Left renal pelvis (tissue), 4 donors: ENCODE data around the gene HAND1. TPM values are rescaled to one million over a fixed set of nuclear protein-coding genes. Genes with fewer than 3 reads are reported as not detected.

Experiments
- DNase-seq, 4 donors: peaks; one replicate each; pipeline ENCODE4 v3.0.0-alpha.2; 2013; ENCODE audit warnings: low read depth in 4 of 4, low spot score in 3 of 4
- polyA plus RNA-seq, 4 donors: library from polyadenylated mRNA; unstranded; fragments of 120-200 nt; gene quantifications; one replicate each; pipeline ENCODE4 v1.2.1, GENCODE V29; 2013; ENCODE audit not compliant: insufficient read length in 4 of 4

Gene HAND1
- polyA plus RNA-seq, 4 donors = 0.08 to 0.13 TPM; not detected in 2

DNA sequence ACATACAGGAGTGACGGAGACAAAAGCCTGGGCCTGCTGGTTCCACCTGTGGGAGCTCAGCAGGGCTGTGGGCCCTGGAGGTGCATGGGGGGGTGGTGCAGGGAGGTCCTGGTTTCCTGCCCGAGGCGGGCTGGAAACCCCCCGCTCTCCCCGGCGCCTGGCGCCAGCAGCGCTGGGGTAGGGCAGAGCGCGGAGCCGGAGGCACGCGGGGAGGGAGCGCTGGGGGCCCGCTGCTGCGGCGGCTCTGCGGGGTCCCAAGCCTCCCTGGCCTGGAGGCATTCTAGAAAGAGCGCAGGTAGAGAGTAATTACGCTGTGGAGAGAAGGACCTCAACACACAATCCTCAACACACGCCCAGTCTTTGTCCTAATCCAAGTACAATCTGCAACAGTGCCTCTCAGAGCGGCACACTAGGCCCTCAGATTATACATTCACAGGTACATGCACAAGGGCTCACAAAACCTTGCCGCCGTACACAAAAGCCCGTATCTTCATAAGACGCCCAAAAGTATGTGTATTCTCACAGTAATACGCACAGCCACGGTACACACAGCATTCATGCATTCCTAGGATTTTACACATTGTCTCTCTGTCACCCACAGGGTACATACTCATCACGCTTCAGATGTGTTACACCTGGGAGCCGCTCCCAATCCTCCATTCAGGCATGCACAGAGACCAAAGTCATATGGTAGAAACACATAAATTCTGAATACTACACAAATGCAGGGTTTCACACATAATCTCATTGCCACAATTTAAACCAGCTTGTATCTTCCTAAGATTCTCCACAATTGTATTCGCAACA is 2.1 kb upstream of the HAND1 start:
- no peak for DNase-seq

DNA sequence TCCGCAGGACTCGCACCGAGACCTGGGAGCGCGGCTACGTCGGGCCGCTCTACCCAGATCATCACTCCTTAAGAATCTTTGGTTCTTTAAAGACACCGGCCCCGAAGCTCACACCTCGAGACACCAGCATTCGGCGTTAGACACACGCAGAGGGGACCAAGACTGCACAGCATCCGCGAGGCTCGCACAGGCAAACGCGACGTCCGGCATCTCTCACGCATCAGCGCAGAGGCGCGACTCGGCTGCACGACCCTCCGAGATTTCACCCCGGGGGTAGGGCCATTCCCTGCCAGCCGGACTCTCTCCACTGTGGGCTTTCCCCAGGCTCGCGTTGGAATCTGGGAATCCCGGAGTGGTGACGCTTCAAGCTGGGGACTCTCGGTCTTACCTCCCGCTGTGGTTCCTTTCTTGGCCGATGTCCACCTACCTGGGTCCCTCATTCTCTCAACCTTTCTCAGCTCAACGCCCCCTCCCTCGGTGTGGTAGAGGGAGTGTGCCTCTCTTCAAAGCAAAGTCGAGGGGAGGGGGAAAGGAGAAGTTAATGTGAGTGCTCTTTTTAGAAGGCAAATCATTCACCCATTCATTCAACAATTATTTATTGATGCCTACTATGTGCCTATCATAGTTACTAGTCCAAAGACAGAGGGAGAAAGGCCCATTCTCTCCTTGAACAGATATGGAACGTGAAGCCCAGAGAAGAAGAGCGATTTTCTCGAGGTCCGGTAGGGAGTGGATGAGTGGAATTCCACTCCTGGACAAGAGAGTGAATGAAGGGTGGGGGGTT is 1.3 kb upstream of the HAND1 start:
- DNase-seq = no peak

DNA sequence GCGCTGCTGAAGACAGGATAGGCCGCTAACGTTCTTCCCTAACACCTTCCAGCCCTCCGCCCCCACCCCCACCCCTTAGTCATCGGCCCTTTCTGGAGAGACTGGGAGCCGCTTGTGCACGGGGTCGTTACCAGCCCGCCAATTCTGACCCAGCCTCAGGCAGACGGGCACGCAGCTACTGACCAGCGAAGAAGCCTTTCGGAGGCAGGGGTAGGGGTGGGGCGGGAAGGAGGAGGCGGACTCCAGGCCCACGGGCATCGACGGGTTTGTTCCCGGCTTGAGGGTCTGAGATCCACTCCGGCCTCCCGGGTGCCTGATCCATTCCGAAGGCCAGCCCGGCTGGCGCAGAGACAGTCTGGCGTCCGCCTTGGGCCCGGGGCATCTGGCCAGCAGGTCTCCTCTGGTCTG is 729 bp upstream of the HAND1 start:
- no peak for DNase-seq

DNA sequence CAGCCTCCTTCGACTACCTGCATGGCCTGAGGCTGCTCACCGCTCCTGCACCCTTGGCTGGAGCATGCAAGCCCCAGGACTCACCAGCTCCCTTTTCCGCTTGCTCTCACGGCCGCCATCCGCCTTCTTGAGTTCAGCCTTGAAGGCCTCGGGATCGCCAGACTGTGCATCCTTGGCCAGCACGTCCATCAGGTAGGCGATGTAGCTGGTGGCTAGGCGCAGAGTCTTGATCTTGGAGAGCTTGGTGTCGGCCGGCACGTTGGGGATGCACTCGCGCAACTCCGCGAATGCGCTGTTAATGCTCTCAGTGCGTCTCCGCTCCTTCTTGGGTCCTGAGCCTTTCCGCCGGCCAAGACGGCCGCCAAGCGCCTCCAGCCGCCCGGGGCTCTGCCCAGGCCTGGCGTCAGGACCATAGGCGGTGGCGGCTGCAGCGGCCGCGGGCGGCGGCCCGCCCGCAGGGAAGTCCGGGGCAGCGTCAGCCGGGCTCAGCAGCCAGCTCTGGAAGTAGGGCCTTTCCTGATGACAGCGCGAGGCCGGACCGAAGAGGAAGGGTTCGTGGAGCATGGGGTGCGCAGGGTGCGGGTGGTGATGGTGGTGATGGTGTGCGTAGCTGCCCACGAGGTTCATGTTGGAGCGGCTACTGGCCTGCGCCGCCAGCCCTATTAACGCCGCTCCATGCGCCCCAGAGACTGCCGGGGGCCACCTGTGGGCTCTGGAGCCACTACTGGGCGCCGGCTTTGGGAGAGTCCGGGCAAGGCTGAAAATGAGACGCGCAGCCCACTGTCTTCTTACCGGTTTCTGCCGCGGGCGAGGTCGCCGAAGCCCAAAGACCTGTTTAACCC is 424 bp downstream of the HAND1 start:
- DNase-seq = no peak

DNA sequence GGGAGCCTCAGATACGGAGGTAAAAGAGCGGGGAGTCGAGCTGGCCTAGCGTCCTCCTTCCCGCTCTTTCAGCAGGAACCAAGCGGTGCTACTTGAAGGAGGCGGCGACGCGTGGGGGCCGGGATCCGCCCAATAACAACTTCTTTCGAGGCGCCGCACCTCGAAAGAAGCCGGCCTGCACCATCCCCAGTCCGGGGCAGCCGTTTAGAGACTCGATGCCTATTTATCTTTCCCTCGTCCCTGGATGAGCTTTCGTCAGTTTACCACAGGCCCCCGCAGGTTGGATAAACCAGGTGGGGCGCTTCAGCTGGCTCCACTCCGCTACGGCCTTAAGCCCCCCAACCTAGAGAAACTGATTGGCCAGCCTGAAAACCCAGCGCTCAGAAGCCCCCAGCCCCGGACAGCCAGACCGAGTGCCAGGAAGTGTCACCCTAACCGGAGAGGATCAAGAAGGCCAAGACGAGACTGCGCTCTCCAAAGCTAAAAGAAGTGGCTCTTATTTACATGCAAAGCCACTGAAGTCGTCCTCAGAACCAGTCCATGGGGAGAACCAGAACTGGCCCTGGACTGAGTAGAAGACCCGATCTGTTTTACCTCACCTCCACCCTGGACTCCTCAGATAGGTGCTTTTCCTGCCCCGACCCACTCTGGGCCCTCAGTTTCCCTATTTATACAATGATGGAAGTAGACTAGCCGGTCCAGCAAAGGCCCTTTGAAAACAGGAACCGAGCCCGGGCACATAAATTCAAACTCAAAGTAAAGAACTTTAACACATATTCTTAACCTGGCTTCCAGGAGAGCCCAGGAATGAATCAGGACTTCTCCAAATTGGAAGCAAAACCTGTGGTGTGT is 1.4 kb downstream of the HAND1 start:
- DNase-seq = no peak

DNA sequence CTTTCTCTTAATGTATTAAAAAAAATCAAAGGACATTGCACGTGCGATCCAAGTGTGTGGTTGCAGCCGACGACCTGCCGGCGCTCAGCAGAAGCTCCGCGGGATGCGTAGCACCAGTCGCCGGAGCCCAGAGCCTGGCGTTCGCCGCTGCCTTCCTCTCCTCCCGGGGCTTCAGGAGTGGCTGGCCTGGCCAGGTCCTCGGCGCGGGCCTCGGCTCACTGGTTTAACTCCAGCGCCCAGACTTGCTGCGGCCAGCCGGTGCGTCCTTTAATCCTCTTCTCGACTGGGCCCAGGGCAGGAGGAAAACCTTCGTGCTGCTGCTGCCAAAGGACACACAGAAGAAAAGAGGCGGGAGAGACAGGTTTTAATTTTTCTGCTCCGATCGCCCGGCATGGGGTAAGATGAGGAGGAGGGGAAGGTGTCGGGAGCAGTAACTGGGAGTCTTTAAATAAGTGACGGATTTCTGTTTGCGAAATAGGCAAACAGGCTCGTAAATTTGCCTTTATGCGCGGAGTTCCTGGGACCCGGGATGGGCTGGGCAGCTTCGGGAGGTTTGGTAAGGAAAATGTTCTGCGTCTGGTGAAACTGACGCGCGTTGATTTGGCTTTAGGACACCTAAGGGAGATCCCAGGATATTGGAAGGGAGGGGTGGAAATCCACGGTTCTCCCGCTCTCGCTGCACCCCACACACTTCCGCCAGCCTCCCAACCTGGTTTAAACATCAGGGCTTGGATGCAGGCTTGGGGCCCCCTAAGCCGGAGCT is 2.3 kb downstream of the HAND1 start:
- DNase-seq = no peak

DNA sequence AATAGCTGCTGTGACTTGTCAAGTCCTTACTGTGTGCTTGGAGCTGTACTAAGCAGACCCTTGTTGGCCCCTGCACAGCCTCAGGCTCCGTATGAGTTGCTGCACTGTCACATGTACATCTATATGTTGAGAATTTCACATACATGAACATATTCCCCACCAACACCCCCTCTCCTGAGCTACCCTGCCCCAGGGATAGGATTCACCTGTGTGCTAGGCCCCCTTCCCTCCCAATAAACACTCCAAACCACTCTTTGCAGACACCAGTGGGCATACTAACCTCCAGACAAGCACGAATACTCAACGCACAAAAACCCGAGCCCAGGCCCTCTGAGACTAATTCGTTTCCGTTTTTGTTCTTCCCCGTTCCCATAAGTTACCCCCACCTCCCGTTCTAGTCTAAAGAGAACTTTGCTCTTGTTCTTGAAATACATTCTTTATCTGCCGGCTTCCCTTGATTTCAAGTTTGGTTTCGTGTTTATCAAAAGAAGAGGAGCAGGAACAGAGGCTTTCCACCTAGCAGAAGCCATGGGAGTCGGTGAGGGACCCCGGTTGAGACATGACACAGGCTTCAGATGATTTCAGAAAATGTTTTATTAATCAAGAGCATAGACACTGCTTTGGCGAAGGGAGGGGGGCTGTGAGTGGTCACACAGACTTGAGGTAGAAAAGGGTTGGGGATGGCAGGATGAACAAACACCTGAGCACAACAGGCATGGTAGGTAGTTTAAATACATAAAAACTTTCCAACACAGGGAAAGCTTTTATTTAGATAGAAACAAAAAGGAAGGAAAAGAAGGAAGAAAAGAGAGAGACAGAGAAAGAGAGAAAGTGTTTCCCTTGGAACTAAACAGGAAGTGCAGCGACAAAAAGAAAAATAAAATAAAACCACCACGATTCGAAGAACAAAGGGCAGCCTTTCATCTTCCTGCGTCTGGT is 3.4 kb downstream of the HAND1 start:
- no peak for DNase-seq

DNA sequence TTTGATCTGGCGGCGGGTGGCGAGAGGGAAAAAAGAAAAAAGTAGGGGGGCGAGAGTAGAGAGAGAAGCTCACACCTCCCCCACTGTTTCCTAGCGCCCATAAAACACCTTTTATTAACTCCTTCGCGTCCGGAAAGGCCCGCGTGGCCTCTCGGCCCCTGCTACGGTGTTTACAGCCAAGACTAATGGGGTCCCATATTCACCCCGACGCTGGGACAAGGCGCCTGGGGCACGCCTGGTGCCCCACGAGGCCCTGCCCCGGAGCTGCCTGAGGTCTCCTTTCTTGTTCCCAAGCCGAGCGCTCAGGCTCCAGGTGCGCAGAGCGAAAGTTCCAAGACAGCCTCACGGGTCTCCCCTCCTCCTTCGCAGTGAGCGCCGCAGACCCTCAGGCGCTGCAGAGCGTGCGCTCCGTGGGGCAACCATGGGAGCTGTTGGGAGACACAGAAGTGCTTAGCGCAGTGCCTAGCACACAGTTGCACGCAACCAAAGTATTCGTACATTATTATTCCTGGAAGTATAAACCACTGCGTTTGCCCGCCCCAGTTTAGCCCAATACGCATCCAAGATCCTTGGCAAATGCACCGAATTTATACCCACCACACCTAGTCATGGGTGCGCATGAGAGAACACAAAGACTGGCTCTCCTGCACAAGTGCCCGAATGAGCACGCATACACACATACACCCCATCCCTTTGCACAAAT is 4.3 kb downstream of the HAND1 start:
- no peak for DNase-seq

DNA sequence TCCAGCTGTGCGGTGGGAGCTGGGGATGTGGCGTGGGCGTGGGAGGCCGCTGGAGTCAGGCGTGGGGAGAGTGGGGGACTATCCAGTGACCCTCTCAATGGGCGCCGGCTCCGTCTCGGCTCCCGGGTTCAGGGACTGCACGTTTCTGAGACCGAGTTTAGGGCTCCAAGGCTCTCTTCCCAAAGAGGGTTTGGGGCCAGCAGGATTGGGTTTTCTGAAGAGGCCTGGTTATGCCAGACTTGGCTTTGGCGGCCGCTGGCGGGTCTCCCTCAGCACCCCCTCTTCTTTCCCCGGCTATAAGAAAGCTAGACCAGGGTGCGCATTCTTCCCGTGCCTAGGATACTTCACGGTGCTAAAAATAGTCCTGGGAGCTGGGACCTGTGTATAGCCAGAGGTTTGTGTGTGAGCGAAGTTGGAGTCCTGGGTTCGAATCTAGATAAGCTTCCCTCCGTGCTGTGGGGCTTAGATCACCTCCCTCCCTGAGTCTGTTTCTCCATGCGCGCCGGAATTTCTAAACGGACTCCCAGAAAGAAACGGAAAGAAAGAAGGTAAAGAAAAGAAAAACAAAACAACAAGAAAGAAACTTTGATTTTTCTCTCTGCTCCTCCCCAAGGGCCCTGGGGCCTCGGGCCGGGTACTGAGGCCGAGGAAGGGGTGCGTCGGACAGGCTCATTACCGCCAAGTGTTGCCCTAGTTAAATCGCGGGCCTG is 5.0 kb downstream of the HAND1 start:
- no peak for DNase-seq

DNA sequence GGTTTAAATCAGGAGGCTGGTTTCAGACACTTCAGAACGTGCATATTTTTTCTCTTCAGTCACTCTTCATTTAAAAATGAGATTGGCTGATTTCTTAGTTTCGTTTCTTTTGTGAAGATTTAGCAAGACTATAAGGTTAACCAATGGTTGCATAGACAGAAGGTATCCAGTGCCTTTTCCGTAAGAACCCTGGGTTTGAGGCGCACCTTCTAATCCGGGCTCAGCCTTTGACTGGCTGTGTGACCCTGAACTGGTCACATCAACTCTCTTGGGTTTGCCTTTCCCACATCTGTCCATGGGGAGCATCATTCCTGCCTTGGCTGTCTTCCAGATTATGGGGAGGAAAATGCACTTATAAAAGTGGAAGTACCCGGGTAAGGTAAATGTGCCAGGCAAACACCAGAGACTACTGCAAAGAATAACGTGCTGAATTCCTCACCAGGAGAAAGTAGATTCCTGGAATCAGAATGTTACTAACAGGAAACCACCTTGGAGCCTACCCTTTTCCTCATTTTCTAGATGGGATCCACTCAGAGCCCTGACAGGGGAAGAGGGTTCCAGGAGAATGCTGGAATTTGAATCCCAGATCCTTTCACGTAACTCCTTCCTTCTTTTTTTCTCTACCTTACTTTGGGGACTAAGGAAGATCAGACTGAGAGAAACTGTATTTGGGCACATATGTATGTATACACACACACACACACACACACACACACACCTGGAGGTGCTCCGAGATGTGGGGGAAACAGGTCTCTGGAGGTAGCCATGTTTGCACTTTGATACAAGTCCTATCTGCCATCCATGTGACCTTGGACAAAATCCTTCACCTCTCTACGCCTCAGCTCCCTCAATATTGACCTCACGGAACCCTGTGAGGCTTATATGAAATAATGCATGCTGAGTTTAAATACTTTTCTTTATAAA is 6.8 kb downstream of the HAND1 start:
- no peak for DNase-seq

DNA sequence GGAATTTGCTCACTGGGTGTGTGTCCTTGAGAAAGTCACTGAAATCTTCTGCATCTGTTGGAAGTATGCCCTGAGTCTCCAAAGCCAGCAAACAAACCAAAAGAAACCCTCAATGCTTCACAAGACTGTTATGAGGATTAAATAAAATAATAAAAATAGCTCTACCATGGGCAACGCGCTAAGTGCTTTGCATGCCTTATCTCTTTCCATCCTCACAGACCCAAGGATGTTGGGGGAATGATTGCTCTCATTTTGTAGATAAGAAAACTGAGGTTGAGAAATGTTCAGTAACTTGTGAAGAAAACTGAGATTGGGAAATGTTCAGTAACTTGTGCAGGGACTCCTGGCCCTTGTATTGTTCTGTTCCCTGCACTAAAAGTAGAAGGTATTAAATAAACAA is 7.9 kb downstream of the HAND1 start:
- no peak for DNase-seq

DNA sequence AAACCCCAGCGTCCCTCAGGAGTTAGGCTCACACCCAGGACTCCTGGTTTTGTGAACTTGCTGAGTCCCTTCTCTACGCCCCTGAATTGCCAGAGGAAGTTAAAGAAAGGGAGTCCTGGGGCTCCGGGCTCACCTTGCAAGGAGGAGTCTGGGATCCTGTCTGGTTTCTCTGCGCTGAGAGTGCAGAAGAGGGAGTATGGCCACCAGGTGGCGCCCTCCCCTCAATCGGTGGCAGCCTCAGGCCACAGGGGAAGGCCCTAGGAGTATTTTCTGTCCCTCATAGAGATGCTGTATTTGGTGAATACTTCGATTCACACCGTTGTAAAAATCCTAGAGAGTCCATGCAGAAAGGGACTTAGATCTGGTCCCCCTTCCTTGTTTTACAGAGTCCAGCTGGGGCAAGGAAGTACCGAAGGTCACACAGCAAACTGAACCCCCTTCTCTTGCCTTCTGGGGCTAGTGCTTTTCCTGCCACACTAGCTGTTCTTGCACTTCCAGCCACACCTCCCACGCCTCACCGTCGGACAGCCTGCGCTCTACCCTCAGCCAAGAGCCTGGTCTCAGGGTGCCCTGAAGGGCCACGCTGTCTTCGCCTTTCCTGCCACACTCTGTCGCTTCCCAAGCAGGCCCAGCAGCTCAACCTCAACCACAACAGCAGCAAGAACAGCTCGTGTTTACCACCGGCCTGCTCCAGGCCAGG is 10.2 kb downstream of the HAND1 start:
- DNase-seq = no peak

DNA sequence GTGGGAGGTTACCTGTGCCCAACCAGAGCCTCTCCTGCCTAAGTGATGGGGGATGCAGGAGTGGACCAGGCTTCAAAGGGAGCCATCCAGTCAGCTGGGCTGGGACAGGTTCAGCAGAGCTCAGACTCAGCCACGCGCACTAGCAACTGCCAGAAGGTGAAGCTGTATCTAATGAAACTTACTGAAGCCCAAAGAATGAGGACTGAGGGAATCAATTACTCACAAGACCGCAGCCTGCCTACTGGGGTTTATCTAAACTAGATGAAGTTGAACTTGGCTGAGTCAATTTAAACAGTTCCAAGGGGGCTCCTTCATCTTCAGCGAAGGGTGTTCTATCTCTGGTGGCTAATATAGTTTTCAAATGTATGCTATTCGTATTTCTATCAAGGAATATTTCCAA is 11.4 kb downstream of the HAND1 start:
- no peak for DNase-seq

DNA sequence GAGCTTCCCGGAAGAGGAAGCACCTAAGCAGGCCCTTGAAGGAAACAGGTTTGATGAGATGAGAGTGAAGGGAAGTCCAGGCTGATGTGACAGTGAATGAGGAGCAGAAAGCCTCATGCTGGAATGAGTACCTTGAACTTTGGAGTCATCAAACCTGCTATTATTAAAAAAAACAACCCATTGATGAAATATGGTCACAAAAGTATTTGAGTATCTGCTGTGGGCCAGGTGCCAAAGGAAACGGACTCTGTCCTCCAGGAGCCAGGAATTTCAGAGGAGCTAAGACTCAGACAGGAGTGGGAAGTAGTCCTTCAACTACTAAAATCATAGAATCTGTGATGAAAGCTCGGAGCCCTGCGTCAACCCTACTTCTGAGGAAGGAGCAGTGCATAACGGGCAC is 11.9 kb downstream of the HAND1 start:
- no peak for DNase-seq

DNA sequence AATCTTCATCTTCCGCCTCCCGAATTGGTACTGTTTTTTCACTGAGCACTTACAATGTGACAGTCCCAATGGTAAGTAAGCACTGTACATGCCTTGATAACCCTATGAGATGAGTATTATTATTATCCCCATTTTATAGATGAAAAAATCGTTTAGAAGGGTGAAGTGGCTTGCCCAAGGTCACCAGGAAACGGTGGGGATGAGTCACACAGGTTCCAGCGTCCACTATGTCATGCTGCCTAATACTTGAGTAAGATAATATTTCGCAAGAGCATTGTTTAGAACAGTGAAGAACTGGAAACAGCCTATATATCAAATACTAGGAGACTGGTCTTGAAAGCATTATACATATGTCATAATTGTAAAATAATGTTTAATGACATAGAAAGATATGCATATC is 12.9 kb downstream of the HAND1 start:
- DNase-seq = no peak

DNA sequence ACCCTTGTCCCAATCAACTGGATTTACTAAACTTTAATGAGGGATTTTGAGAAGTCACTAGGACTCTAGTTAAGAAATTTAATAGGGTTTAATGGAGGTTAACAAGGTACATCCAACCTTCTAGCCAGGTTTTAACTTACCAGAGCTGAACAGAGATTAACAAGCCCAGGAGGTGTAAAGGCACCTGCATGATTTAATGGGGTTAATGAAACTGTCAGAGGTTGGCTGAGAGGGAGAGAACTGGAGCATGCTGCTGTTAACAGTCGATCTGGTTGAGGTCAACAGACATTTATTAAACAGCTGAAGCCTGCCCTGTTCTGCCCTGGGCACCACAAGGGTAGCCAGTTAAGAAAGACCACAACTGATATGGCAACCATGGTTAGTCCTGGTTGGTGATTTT is 13.6 kb downstream of the HAND1 start:
- no peak for DNase-seq
